Peyer's patch (tissue), 4 donors: ENCODE results near the gene CNTNAP2. TPM values are rescaled to one million over a fixed set of nuclear protein-coding genes. Genes with fewer than 3 reads are reported as not detected.

Experiments
- DNase-seq, 3 donors: peaks; one replicate each; pipeline ENCODE4 v3.0.0-alpha.2; 2017 to 2019
- H3K27ac ChIP-seq, 4 donors: fragments of 200-600 bp; sonication (generic); one replicate each; pipeline ENCODE4 v1.5.1; 2016 to 2019
- H3K27me3 ChIP-seq, 2 donors: fragments of 200-600 bp; sonication (generic); one replicate each; pipeline ENCODE4 v1.5.1; 2019
- H3K36me3 ChIP-seq, 3 donors: fragments of 200-600 bp; sonication (generic); one replicate each; pipeline ENCODE4 v1.5.1; 2016 to 2019
- H3K4me1 ChIP-seq, 4 donors: fragments of 200-600 bp; sonication (generic); one replicate each; pipeline ENCODE4 v1.5.1; 2016 to 2019
- H3K4me3 ChIP-seq, 4 donors: fragments of 200-600 bp; sonication (generic); 1 replicate in 3 of 4; 2 replicates in 1 of 4; pipeline ENCODE4 v1.5.1; 2016 to 2019; ENCODE audit warnings: mild to moderate bottlenecking in 1 of 4
- H3K9me3 ChIP-seq, 4 donors: fragments of 200-600 bp; sonication (generic); one replicate each; pipeline ENCODE4 v1.5.1; 2016 to 2019; ENCODE audit warnings: mild to moderate bottlenecking in 1 of 4
- POLR2A ChIP-seq, 2 donors: fragments of 450-650 bp; IDR thresholded peaks; one replicate each; pipeline ENCODE4 v1.5.1; 2017; ENCODE audit warnings: antibody characterized with exemption in 2 of 2, mild to moderate bottlenecking in 2 of 2, moderate library complexity in 2 of 2
- total RNA-seq, 4 donors: library from RNA; depleted of rRNA; stranded (reverse); fragments of >200 nt; gene quantifications; one replicate each; pipeline ENCODE4 v1.1.0, GENCODE V29; 2016
- TF ChIP-seq, protein P1 (sequence below), 6 experiments: fragments of 450-650 bp in 4 of 6; fragments of 200-600 bp in 2 of 6; sonication (generic) in 1 of 6; IDR thresholded peaks; one replicate each; pipeline ENCODE4 v1.5.1; 2017 to 2019; ENCODE audit warnings: antibody characterized with exemption in 6 of 6, mild to moderate bottlenecking in 3 of 6, moderate library complexity in 1 of 6

The CNTNAP2 gene
- total RNA-seq, 4 donors from 2014 or later, result 1.5 to 4.9 (median 3.6) TPM

DNA sequence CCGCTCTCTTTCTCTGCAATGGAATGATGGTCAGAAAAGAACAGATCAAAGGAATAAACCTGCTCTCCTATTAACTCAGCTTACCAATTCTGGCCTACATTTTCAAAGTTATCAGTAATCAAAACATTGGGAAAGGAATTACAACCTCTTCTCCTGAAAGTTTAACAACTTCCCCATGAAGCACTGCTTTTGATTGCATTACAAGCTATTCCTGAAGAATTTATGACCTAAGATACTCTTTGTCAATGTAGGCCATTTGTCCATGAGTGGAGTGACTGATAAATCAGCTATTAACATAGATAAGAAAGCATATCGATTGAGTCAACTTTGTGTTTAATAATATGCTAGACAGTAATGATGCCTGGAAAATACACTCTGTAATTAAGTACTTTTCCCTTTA, 2202.2 kb downstream of the CNTNAP2 start:
- H3K4me1 ChIP-seq, result peaks cover 0 to 6% (median 0%) of the 10 kb centered on the region in 4 donors
- DNase-seq, result no peak
- no peak for TF ChIP-seq POLR2A (IDR thresholded peaks at IDR 0.05)
- TF ChIP-seq, protein P1, sequence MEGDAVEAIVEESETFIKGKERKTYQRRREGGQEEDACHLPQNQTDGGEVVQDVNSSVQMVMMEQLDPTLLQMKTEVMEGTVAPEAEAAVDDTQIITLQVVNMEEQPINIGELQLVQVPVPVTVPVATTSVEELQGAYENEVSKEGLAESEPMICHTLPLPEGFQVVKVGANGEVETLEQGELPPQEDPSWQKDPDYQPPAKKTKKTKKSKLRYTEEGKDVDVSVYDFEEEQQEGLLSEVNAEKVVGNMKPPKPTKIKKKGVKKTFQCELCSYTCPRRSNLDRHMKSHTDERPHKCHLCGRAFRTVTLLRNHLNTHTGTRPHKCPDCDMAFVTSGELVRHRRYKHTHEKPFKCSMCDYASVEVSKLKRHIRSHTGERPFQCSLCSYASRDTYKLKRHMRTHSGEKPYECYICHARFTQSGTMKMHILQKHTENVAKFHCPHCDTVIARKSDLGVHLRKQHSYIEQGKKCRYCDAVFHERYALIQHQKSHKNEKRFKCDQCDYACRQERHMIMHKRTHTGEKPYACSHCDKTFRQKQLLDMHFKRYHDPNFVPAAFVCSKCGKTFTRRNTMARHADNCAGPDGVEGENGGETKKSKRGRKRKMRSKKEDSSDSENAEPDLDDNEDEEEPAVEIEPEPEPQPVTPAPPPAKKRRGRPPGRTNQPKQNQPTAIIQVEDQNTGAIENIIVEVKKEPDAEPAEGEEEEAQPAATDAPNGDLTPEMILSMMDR (IDR thresholded peaks at IDR 0.05), result no peak
- H3K36me3 ChIP-seq, result no peaks in the 10 kb centered on the region
- H3K27ac ChIP-seq, result no peak overlapping the region
- no peaks in the 10 kb centered on the region for H3K9me3 ChIP-seq
- no peak overlapping the region for H3K4me3 ChIP-seq
- no peaks in the 10 kb centered on the region for H3K27me3 ChIP-seq

DNA sequence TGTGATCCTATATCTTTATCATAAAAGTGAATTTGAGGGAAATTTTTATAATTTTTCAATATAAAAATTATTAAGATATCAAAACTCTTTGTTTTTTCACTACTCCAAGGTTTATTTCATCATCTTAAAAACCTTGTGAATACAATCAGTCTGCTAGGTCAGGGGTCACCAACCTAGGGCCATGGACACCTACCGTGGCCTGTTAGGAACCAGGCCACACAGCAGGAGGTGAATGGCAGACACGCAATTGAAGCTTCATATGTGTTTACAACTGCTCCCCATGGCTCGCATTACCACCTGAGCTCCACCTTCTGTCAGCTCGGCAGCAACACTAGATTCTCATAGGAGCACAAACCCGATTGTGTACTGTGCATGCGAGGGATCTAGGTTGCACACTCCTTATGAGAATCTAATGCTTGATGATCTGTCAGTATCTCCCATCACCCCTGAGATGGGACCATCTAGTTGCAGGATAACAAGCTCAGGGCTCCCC, 2202.8 kb downstream of the CNTNAP2 start:
- TF ChIP-seq POLR2A (IDR thresholded peaks at IDR 0.05), result no peak
- TF ChIP-seq, protein P1 (IDR thresholded peaks at IDR 0.05), result no peak
- Histone ChIP-seq H3K9me3 (no peaks in the 10 kb centered on the region), H3K27ac (no peak overlapping the region), H3K4me1 (peaks cover 0 to 6% (median 0%) of the 10 kb centered on the region in 4 donors), H3K4me3 (no peak overlapping the region), H3K36me3 (no peaks in the 10 kb centered on the region), H3K27me3 (no peaks in the 10 kb centered on the region)
- no peak for DNase-seq

DNA sequence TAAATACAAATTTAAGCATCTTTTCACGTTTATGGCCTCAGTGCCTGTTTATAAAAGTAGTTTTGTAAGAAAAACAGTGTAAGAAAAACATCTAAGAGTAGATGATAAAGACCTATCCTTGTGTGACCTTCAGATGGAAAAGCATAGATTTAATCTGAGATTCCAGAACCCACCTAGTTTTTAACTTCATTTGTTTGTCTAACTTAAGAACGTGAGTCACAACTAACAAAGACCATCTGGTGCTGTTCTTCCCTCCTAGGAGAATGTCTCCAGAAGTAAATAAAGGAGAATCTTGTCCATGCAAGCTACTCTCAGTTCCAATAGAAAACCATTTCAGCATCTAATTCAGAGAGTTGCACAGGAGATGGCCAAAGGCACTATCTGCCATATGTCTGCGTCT, 2208.6 kb downstream of the CNTNAP2 start:
- H3K9me3 ChIP-seq, result no peaks in the 10 kb centered on the region
- no peaks in the 10 kb centered on the region for H3K36me3 ChIP-seq
- H3K4me1 ChIP-seq, result no peaks in the 10 kb centered on the region
- no peak overlapping the region for H3K27ac ChIP-seq
- H3K4me3 ChIP-seq, result no peak overlapping the region
- no peak for DNase-seq
- no peak for TF ChIP-seq POLR2A (IDR thresholded peaks at IDR 0.05)
- TF ChIP-seq, protein P1 (IDR thresholded peaks at IDR 0.05), result no peak
- H3K27me3 ChIP-seq, result no peaks in the 10 kb centered on the region

DNA sequence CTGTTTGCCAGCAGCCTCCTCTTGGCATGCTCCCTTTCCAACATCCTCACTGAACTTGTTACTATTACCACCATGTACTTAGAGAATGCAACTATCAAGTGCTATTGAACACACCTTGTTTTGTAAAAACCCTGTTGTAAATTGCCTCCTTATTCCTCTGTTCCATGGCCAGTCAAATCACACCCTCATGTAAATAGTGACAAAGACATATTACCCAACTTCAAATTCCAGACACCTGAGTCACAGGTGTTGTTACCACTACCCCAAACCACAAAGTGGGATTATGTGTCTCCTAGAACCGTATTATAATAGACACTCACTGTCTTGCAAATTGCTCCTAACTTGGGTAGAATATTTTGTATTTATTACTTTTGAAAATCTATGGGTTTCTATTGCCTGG, 2210.8 kb downstream of the CNTNAP2 start:
- TF ChIP-seq POLR2A (IDR thresholded peaks at IDR 0.05), result no peak
- TF ChIP-seq, protein P1 (IDR thresholded peaks at IDR 0.05), result no peak
- no peak overlapping the region for H3K4me3 ChIP-seq
- no peak for DNase-seq
- H3K4me1 ChIP-seq, result no peaks in the 10 kb centered on the region
- H3K36me3 ChIP-seq, result no peaks in the 10 kb centered on the region
- no peaks in the 10 kb centered on the region for H3K27me3 ChIP-seq
- no peaks in the 10 kb centered on the region for H3K9me3 ChIP-seq
- no peak overlapping the region for H3K27ac ChIP-seq

DNA sequence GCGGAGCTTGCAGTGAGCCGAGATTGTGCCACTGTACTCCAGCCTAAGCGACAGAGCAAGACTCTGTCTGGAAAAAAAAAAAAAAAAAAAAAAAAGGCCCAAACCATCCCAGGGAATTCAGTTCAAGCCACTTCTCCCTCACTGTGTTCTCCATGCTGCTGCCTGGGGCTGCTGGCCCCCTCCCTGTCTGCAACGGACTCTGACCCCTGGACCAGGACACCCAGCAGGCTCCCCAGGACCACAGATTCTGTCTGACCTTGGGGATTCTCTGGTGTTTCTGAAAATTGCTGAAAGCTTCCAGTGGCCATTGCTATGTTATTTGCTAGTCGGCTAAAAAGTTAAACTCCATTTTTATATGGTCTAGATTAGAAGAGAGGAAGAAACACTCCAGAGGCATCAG, 2212.3 kb downstream of the CNTNAP2 start:
- TF ChIP-seq, protein P1 (IDR thresholded peaks at IDR 0.05), result no peak
- TF ChIP-seq POLR2A (IDR thresholded peaks at IDR 0.05), result no peak

More for the DNA sequence above, 2212.3 kb downstream of the CNTNAP2 start:
- H3K4me3 ChIP-seq, result no peak overlapping the region
- DNase-seq, result no peak
- no peaks in the 10 kb centered on the region for H3K4me1 ChIP-seq
- no peaks in the 10 kb centered on the region for H3K9me3 ChIP-seq
- H3K36me3 ChIP-seq, result no peaks in the 10 kb centered on the region
- no peak overlapping the region for H3K27ac ChIP-seq
- no peaks in the 10 kb centered on the region for H3K27me3 ChIP-seq
